Measurements from ENCODE around the gene LRRC75A.

Gene LRRC75A

DNA sequence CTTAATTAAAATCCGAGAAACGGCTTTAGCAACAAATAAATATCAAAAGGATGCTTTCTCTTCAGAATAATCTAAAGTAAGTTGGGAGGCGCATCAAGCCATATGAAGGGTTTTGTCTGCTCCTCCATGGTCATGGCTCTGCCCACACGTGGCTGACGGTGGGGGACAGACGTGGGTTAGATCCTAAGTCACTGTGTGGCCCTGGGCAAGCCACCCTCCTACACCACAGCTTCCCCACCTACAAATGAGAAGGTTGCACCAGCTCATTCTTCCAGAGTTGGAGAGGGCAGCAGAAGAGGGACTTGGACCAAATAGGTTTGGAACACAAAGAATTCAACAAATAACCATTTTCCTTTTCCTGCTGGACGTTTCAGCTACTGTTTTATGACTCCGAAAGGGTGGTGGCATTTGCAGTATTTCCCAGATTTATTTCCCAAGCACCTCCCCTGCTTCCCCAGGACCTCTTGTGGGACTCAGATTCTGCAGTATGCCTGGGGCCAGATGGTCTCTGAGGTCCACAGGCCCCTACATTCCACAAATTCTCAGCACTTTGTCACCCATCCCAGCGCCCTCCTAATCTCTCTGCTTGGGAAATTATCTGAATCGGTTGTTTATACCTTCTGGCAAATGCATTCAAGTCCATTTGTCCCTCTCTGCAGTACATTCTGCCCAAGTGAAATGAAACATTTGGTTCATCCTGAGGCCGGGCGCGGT is 17.8 kb downstream of the LRRC75A start:
- TF ChIP-seq, protein P1, sequence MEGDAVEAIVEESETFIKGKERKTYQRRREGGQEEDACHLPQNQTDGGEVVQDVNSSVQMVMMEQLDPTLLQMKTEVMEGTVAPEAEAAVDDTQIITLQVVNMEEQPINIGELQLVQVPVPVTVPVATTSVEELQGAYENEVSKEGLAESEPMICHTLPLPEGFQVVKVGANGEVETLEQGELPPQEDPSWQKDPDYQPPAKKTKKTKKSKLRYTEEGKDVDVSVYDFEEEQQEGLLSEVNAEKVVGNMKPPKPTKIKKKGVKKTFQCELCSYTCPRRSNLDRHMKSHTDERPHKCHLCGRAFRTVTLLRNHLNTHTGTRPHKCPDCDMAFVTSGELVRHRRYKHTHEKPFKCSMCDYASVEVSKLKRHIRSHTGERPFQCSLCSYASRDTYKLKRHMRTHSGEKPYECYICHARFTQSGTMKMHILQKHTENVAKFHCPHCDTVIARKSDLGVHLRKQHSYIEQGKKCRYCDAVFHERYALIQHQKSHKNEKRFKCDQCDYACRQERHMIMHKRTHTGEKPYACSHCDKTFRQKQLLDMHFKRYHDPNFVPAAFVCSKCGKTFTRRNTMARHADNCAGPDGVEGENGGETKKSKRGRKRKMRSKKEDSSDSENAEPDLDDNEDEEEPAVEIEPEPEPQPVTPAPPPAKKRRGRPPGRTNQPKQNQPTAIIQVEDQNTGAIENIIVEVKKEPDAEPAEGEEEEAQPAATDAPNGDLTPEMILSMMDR (IDR thresholded peaks at IDR 0.05; ENCODE audit: low read depth, low read length, missing control alignments): no peak
- in situ Hi-C loops (cut with HindIII; ENCODE audit: low sequenced_read_pairs): no loop called here
- no peak for DNase-seq (ENCODE audit: low read depth)
- H3K4me3 ChIP-seq (ENCODE audit: low read depth, low read length): no peak overlapping the region

DNA sequence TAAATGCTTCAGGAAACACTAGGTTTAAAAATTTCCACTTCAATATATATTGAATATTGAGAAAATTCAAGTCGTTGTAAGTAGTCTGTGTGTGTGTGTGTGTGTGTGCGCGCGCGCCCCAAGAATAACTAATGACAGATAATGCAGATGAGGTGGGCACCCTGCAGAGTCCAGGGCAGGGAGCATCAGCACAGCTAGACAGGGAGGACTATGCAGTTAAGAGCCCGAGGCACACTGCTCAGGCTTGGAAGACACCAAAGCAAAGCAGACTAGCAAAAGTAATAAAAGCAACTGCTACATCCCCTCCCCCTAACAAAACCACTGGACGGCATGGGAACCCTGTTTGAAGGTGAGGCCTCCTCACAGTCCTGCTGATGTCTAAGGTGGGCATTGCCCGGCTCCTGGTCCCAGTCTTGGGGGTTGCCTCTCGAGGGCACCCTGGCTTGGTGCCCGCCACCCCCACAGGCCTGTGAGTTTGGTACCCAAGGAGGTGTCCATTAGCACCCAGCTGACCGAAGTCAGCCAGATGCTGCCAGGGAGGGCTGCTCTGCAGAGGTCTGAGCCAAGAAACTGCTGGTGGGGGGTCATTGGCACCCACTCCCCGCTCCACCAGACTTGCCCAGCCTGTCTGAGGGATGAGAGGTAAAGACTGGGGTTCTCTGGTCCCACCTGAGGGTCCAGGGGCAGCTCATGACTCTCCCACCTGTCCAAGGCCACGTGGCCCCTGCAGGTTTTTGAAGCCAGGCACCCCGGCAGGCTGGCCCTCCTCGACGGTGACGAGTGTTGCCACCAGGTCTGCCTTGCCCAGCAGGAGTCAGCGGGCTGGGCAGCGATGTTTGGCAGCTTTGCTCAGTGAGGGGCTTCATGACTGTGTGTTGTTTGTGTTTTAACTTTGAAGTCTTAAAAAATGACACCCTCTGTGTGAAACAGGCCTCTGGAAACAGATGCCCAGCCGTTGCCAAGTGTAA is 18.7 kb downstream of the LRRC75A start:
- no peak overlapping the region for H3K4me3 ChIP-seq (ENCODE audit: low read depth, low read length)
- TF ChIP-seq, protein P1 (IDR thresholded peaks at IDR 0.05; ENCODE audit: low read depth, low read length, missing control alignments): no peak
- in situ Hi-C loops (cut with HindIII; ENCODE audit: low sequenced_read_pairs): no loop called here
- DNase-seq (ENCODE audit: low read depth): no peak

DNA sequence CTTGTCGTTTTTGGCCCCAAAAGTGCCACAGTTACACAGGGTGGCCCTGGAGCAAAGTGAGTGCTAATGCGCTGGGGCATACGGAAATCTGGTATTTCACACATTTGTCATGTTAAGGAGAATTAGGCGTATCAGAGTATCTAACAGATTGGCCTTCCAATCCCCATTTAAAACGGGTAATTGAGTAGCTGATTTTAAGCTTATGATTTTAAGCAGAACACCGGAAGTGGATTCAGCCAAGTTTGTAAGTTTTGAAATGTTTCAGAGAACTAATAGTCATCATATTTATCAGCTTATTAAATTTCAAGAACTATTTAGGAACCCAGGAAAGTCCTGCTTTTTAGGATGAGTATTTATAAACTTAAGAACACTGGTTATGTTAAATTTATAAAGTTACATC is 19.5 kb downstream of the LRRC75A start:
- no peak for DNase-seq (ENCODE audit: low read depth)
- in situ Hi-C loops (cut with HindIII; ENCODE audit: low sequenced_read_pairs): no loop called here
- TF ChIP-seq, protein P1 (IDR thresholded peaks at IDR 0.05; ENCODE audit: low read depth, low read length, missing control alignments): no peak
- H3K4me3 ChIP-seq (ENCODE audit: low read depth, low read length): no peak overlapping the region

DNA sequence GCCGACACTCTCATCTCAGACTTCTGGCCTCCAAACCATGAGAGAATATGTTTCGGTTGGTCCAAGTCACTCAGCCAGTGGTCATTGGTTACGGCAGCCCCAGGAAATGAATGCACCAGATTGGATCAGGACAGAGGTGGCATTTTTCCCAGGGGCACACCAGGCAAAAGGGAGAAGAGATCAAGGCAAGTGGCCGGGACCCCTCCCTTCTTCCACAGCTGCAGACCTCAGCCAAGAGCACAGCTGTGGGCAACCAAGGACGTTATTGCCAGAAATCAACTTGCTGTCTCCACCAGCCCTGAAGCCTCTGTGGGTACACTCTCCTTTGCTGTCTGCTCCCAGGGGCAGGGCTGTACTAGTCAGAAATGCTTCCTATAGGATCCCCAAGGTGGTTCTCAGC is 20.7 kb downstream of the LRRC75A start:
- H3K4me3 ChIP-seq (ENCODE audit: low read depth, low read length): no peak overlapping the region
- DNase-seq (ENCODE audit: low read depth): no peak
- in situ Hi-C loops (cut with HindIII; ENCODE audit: low sequenced_read_pairs): no loop called here
- TF ChIP-seq, protein P1 (IDR thresholded peaks at IDR 0.05; ENCODE audit: low read depth, low read length, missing control alignments): no peak

DNA sequence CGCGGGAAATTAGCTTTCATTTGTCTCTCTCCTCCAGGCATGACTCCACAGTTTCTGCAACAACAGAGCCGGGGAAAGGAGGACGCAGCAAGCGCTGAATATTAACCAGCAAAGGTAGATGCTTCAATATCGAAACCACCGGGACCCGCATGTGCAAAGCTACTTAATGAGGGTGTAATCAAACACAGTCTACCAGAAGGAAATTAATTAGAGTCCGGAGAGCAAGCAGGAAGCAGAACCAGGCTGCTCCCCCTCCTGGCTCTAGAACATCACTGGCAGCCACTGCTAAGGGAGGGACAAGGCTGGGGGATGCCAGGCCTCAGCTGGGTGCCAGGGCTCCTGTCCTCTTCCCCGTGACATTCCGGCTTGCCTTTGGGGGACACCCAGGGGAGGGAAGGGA is 21.7 kb downstream of the LRRC75A start:
- in situ Hi-C loops (cut with HindIII; ENCODE audit: low sequenced_read_pairs): no loop called here
- TF ChIP-seq, protein P1 (IDR thresholded peaks at IDR 0.05; ENCODE audit: low read depth, low read length, missing control alignments): peak; percentile 17
- H3K4me3 ChIP-seq (ENCODE audit: low read depth, low read length): no peak overlapping the region
- no peak for DNase-seq (ENCODE audit: low read depth)

DNA sequence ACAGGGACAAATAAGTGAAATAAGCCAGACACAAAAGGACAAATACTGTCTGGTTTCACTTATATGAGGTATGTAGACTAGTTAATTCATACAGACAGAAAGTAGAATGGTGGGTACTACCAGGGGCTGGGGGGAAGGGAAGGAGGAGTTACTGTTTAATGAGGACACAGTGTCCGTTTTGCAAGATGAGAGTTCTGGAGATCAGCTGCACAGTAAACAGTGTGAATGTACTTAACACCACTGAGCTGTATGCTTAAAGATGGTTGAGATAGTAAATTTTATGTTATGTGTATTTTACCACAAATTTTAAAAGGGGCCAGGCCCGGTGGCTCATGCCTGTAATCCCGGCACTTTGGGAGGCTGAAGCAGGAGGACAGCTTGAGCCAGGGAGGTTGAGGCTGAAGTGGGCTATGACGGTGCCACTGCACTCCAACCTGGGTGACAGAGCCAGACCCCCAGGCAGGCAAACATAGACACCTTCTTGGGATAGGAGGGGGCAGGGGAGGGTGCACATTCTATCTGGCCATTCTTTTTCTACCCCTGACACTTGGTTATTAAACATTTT is 23.5 kb downstream of the LRRC75A start:
- in situ Hi-C loops (cut with HindIII; ENCODE audit: low sequenced_read_pairs): no loop called here
- TF ChIP-seq, protein P1 (IDR thresholded peaks at IDR 0.05; ENCODE audit: low read depth, low read length, missing control alignments): no peak
- no peak overlapping the region for H3K4me3 ChIP-seq (ENCODE audit: low read depth, low read length)
- no peak for DNase-seq (ENCODE audit: low read depth)
